C1 segment of cervical spinal cord (tissue), 14 donors: ENCODE measurements around the gene IQCE.
"Not testable (repeated sequence)": the region's sequence is repeated elsewhere in the genome, so short reads cannot be mapped to it uniquely, and the experiment has no call there.

ENCODE experiments used
- DNase-seq, 14 donors: peaks; one replicate each; lab custom pipeline; 2025; lab: John Stamatoyannopoulos, UW

The IQCE gene

GRCh38 chr7:2601907-2602306 is 43.1 kb downstream of the IQCE start:
- no peak for DNase-seq

DNA sequence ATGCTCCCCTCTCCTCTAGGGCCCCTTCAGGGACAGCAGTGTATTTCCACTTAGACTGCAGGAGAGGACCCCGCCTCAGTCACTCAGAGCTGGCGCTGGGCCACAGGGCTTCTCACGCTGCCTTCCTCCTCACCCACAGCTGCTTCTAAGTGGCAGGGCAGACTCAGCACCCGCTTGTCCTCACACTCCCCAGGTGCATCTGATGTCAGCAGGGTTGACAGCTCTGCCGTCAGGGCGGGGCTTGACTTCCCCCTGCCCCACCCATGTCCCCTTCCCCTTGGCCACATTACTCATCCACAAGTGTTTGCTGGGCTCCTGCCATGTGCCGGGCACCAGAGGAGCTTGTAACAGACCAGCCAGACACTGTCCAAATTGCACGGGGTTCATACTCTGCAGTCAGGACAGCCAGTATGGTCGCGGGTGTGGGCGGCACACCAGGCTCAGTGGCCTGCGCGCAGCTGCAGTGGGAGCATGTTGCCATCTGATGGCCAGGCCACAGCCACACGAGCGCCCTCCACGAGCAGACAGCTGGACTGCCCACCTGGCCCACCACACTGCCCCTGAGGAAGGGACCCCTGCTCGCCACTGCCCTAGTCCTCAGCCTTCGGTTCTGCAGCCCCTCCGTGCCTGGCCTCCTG is 43.7 kb downstream of the IQCE start:
- no peak for DNase-seq

GRCh38 chr7:2603044-2603965 is 44.5 kb downstream of the IQCE start:
- no peak for DNase-seq

DNA sequence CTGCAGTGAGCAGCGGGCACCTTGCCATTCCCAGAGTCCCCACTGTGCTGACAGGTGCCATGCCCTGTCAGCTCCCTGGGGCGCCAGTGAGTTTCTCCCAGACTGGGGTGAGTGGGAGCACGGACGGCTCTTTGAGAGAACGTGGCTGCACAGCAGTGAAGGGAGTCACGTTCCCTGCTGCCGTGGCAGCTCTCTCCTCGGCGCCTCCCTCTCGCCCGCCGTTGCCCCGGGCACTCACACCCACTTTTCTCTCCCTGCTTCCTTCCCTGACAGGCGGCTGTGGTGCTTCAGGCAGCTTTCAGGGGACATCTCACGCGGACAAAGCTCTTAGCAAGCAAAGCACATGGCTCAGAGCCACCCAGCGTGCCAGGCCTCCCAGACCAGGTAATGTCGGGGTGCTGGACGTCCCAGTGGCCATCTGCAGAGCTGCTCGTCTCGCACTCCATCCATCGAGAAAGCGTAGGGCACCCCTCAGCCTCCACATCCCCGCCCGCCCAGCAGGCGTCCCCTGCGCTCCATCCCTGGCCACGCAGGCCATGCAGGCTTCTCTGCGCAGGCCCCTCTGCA is 45.9 kb downstream of the IQCE start:
- peak in 1 of 14 donors; percentile 20 for DNase-seq

GRCh38 chr7:2605608-2606538 is 47.1 kb downstream of the IQCE start:
- no peak for DNase-seq

DNA sequence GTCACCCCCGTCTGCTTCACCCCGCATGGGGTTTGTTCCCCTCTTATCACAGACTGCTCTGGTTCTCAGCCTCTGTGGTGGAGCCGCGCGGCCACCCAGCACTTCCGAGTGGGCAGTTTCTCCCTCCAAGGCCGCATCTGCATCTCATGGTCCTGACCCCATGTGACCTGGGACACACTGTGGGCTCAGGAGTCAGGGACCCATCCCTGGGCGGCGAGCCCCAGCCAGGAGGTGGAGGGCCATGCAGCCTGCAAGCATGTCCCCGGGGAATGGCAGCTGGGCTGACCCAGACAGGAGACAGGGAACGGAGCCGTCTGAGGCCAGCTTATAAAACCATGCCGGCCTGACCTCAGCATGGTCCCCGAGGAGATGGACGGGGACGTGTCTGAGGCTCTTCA is 47.8 kb downstream of the IQCE start:
- no peak for DNase-seq

- peak in 1 of 14 donors; percentile 82 for DNase-seq
Observed at GRCh38 chr7:2607122-2607922, 48.5 kb downstream of the IQCE start.

DNA sequence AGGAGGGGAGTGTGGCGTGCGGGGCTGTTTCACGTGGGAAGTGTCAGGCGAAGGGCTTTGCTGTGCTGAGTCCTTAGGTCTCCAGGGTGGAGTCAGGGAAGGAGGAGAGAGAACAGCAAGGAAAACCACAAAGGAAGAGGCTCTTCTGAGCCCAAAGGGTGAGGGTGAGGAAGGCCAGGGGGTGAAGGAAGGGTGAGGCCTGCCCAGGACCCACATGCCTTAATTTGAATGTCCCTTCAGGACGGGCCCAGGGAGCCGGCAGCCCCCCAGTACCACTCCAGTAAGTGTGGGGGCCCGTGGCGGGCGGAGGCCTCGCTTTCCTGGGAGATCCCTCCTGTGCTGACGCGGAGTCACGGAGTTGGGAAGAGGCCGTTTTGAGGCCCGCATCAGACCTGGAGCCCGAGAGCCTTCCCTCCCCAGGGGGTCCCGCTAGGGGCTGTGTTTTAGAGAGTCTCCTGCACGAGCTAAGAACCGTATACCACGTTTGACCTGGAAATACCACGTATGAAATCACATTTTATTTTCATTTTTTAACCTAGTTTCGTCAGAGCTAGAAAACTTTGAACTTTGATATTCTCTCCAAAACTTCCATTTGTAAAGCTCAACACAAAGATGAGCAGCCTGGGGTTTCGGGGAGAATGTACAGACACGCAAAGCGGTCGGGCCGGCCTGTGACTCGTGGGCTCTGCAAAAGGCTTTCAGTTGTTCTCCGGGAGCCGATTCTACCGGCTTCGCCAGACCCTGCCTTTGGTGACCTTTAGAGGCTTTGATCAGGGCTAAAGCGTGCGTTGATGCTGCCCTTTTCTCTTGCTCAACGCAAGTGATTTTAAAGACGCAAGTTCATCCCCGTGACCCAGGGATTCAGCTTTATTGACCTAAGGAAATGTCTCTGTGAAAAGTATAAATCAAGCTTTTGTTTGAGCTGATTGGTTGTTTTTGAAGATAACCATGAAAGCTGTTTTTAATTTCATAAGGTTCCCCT is 49.4 kb downstream of the IQCE start:
- no peak for DNase-seq

DNA sequence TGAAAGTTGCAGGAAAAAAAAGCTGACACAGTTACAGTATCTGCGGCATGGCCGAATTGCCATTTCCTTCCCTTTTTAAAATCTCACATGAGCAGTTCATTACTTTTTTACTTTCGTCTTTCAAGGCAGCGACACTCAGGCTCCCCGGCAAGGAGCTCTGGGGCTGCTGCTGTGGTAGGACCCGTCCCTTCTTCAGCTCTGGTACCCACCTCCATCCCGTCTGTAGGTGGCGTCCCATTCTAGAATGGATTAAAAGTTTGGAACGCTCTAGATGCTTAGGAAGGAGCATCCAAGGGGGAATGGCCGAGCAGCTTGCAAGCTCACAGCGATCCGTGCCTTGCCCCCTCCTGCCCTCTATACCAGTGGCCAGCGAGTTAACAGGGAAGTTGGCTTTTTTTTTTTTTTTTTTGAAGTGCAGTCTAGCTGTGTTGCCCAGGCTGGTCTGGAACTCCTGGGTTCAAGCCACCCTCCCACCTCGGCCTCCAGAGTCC is 50.2 kb downstream of the IQCE start:
- DNase-seq: peak in 2 of 14 donors; percentile 11 to 21

DNA sequence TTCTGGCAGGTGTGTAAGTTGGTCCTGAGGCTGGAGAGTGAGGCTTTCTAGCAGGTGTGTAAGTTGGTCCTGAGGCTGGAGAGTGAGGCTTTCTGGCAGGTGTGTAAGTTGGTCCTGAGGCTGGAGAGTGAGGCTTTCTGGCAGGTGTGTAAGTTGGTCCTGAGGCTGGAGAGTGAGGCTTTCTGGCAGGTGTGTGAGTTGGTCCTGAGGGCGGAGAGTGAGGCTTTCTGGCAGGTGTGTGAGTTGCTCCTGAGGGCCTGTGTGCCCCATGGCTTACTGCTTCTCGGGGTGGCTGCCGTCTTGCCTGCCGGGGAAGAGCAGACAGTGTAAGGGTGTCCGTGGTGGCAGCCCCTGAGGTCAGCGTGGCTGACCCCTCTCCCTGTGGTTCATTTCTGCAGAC is 50.9 kb downstream of the IQCE start:
- not testable (repeated sequence) for DNase-seq

DNA sequence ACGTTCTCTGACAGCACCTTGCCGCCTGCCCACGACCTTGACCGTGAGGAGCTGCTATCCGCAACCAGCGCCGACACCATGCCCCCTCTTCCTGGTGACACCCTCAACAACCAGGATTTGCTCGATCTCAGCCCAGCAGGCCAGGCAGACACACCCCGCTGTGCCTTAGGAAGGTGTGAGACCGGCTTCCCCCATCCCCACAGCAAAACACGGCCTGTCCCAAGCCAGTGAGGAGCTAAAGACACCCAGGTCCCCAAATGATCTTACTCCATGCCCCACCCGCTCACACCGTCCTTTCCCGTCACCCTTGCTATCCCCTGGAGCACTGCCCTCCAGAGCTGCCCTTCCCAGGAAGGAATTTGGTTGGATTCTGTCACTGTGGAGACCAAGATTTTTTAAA is 51.7 kb downstream of the IQCE start:
- no peak for DNase-seq

DNA sequence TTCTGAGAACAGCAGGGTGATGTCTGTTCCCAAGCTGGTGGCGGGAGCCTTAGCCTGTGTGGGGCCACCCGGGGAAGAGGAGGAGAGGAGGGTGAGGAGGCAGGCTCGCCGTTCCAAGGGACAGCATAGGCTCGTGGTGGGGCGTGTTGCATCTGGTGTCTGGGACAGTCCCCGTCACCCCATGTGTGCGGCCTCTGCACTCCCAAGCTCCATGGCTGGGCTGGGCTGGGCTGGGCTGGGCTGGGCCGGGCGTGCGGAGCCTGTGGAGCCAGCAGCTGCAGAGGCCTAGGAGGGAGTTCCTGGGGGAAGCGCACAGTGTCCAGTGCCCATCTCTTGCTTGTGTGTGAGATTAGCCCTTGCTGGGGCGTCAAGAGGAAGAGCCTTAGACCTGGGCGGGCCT is 52.1 kb downstream of the IQCE start:
- no peak for DNase-seq

DNA sequence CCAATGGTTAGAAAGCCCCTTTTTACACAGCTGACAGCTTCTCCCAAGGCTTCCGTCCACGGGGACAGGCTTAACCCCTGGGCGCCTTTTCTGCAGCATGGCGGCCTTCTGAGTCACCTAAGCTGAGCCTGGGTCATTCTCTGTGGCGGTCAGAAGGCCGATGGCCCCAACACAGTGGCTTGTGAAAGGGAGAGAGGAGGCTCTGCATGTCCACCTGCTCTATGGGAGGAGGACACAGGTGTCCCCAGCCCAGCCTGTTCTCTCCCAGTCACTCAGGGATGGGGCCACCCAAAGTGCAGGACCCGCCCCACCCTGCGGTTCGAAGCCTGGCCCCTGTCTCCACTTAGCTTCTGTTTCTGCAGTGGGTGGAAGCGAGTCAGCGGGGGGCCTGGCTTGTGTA is 52.6 kb downstream of the IQCE start:
- no peak for DNase-seq

DNA sequence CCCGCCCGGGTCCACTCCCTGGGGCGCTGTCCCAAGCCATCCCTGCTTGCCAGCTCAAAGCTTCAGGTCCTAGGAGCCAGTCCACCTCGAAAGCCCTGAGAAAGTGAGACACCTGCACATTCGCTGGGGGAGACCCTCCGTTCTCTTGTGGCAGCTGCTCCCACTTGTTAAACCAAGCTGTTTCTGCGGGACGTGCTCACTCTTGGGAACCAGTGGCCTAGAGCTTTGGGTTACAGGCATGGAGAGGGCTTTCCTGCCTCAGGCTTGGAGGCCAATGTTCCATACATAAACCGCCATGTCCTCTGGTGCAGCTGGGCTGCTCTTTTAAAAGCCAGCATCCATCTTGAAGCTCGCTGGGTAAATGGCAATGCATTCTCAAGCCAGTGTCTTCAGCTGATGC is 53.1 kb downstream of the IQCE start:
- DNase-seq: no peak

DNA sequence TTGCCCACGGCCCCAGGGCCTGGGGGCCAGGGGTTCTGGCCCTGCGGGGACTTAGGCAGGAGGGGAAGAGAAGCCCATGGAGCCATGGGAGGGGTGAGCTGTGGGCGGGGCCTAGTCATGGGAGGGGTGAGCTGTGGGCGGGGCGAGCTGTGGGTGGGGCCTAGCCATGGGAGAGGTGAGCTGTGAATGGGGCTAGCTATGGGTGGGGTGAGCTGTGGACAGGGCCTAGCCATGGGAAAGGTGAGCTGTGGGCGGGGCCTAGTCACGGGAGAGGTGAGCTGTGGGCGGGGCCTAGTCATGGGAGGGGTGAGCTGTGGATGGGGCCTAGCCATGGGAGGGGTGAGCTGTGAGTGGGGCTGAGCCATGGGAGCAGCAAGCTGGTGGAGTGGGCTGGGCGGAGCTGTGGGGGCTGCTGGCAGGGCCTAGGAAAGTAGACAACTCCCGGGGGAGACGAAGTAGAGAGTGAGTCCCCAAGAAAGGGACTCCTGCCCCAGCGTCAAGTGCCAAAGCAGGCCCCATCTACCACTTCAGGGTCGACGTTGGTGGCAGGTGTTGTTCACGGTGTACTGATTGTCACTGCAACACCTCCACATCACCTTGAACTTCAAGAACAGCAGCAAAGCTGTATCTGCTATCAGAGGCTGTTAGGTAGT is 53.8 kb downstream of the IQCE start:
- no peak for DNase-seq

GRCh38 chr7:2613098-2613930 is 54.5 kb downstream of the IQCE start:
- no peak for DNase-seq

DNA sequence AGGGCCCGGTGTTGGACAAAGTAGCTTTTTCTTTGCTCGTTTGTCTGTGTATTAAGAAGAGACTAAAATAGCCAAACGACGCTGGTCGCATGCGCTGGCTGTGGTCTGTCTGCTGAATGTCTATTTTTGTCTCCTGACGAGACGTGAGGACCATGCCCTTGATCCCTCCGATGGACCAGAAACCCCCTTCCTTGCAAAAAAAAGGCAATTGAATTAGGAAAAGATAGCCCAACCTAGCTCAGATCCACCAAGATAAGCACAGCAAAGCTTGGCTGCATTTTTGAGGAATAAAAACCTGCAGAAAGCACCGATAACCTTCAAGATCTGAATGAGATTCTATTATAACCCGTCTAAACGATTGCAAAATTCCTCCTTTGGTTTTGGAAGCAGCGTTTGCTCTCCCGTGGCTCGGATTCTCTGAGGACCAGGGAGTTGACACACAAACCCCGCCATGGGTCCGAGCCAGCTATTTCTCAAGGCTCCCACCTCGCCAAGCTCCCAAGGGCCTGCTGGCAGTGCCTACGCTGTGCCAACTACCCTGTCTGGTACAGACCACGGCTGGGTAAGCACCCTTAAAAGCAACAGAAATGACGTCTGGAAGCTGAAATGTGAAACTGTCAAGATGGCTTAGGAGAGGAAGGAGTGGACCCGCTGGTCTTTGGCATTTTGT is 55.3 kb downstream of the IQCE start:
- DNase-seq: peak in 8 of 14 donors; percentile 24 to 68 (median 34)
